ENCODE data around the gene ATP5PO.

DNA sequence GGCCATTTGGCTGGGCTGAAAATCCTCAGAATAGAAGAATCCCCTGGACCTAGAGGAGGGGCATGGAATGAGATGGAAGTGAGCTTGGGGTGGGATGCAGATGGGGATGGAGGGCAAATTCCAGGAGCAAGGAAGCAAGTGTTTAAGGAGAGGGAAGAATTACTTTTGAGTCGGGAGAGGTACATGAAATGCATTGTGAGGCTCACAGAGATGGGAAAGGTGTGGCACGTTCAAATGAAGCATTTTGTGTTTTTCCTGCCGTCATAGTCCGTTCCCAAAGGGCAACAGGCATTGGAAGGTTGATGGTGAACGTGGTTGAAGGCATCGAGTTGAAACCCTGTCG is 30.5 kb downstream of the ATP5PO start:
- TF ChIP-seq BHLHE40 (IDR thresholded peaks at IDR 0.05; ENCODE audit: borderline replicate concordance) = no peak
- no peak for TF ChIP-seq HDGF (IDR thresholded peaks at IDR 0.05; ENCODE audit: borderline replicate concordance)
- no peak for TF ChIP-seq SP1 (IDR thresholded peaks at IDR 0.05)
- TF ChIP-seq FOXM1 (IDR thresholded peaks at IDR 0.05; ENCODE audit: borderline replicate concordance) = no peak
- TF ChIP-seq FOXK2 (IDR thresholded peaks at IDR 0.05) = no peak
- no peak for TF ChIP-seq L3MBTL2 (conservative IDR thresholded peaks at IDR 0.05)
- TF ChIP-seq CTBP1 (IDR thresholded peaks at IDR 0.05; ENCODE audit: borderline replicate concordance) = no peak
- TF ChIP-seq, protein P1, sequence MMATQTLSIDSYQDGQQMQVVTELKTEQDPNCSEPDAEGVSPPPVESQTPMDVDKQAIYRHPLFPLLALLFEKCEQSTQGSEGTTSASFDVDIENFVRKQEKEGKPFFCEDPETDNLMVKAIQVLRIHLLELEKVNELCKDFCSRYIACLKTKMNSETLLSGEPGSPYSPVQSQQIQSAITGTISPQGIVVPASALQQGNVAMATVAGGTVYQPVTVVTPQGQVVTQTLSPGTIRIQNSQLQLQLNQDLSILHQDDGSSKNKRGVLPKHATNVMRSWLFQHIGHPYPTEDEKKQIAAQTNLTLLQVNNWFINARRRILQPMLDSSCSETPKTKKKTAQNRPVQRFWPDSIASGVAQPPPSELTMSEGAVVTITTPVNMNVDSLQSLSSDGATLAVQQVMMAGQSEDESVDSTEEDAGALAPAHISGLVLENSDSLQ (IDR thresholded peaks at IDR 0.05) = no peak
- no peak for TF ChIP-seq ELF4 (IDR thresholded peaks at IDR 0.05)
- TF ChIP-seq LEF1 (IDR thresholded peaks at IDR 0.05; ENCODE audit: borderline replicate concordance) = no peak
- no peak for TF ChIP-seq NFRKB (IDR thresholded peaks at IDR 0.05)
- TF ChIP-seq SUZ12 (IDR thresholded peaks at IDR 0.05) = no peak
- no peak for TF ChIP-seq FOXA1 (IDR thresholded peaks at IDR 0.05)

Measured in HEK293T (cell line).